AG04450 (cell line): ENCODE results near the gene BRCA2. TPM values are rescaled to one million over a fixed set of nuclear protein-coding genes. Genes with fewer than 3 reads are reported as not detected.
A peak's percentile ranks its signal among the peaks of the same experiment; 100 is the strongest.

Source experiments
- CTCF ChIA-PET: fragments of 300-600, 350-600 bp; formaldehyde crosslinking; extraction: SDS; loops from one replicate; lab custom pipeline; 2022; ENCODE audit warnings: antibody characterized with exemption, inconsistent platforms; lab: Charles Lee
- POLR2A ChIA-PET: fragments of 350-600 bp; formaldehyde crosslinking; extraction: SDS; loops from one replicate; lab custom pipeline; 2021; ENCODE audit warnings: antibody characterized with exemption, inconsistent platforms; lab: Yijun Ruan, JAX
- DNase-seq: peaks from one replicate; pipeline ENCODE4 v3.0.0-alpha.2; 2011; ENCODE audit warnings: low read depth, low spot score
- H3K27ac ChIP-seq: one replicate; pipeline ENCODE4 v1.5.1; 2012; ENCODE audit warnings: low read depth, low read length, control low read depth
- H3K27me3 ChIP-seq: one replicate; pipeline ENCODE4 v1.6.0; 2012; ENCODE audit warnings: low read length; ENCODE audit not compliant: control insufficient read depth, insufficient read depth
- H3K4me3 ChIP-seq: 2 replicates; pipeline ENCODE4 v1.5.1; 2011; ENCODE audit warnings: mild to moderate bottlenecking, low read depth, low read length, control low read depth
- H3K9me3 ChIP-seq: 2 replicates; pipeline ENCODE4 v1.5.1; 2012; ENCODE audit warnings: low read length; ENCODE audit not compliant: control insufficient read depth, insufficient read depth
- CTCF ChIP-seq: IDR thresholded peaks from 2 replicates; pipeline ENCODE4 v1.5.1; 2011; ENCODE audit warnings: low read depth, low read length, control low read depth, inconsistent platforms
- polyA plus RNA-seq: library from polyadenylated mRNA; depleted of rRNA; stranded (reverse); fragments of >200 nt; gene quantifications from 2 replicates; pipeline ENCODE4 v1.2.3, GENCODE V29; 2011

The BRCA2 gene
- polyA plus RNA-seq, 1 experiment, result 0.92 TPM

DNA sequence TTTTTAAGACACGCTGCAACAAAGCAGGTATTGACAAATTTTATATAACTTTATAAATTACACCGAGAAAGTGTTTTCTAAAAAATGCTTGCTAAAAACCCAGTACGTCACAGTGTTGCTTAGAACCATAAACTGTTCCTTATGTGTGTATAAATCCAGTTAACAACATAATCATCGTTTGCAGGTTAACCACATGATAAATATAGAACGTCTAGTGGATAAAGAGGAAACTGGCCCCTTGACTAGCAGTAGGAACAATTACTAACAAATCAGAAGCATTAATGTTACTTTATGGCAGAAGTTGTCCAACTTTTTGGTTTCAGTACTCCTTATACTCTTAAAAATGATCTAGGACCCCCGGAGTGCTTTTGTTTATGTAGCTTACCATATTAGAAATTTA is 1.2 kb downstream of the BRCA2 start:
- Histone ChIP-seq H3K4me3 (peak overlapping the region; percentile 82), H3K9me3 (no peaks in the 10 kb centered on the region; the same call in 1 of the 2 replicates), H3K27ac (no peak overlapping the region), H3K27me3 (no peaks in the 10 kb centered on the region)
- no peak for TF ChIP-seq CTCF
- no peak for DNase-seq
- ChIA-PET CTCF (interaction anchor here (1.1 to 2.6 kb wide), 4 partner anchors 10 to 407 kb away, joined by 3 to 12 read pairs (median 4); no protein-coding TSS in a partner anchor), POLR2A (no interaction called here)

DNA sequence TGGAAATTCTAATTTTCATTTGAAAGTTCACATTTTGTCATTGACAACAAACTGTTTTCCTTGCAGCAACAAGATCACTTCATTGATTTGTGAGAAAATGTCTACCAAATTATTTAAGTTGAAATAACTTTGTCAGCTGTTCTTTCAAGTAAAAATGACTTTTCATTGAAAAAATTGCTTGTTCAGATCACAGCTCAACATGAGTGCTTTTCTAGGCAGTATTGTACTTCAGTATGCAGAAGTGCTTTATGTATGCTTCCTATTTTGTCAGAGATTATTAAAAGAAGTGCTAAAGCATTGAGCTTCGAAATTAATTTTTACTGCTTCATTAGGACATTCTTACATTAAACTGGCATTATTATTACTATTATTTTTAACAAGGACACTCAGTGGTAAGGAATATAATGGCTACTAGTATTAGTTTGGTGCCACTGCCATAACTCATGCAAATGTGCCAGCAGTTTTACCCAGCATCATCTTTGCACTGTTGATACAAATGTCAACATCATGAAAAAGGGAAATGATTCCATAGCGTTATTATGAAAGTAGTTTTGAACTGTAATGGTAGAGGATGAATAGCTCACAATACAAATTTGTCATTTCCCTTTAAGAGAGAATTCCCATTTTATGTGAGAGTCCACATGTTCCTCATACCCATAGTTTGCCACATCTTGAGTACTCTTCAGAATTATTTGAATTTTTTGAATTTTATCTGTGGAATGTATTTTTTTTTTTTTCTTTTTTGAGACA is 2.6 kb downstream of the BRCA2 start:
- CTCF ChIA-PET, result interaction anchor here (0.7 to 2.6 kb wide), 3 partner anchors 72 to 408 kb away, joined by 3 to 15 read pairs (median 5); no protein-coding TSS in a partner anchor
- no peaks in the 10 kb centered on the region for H3K27me3 ChIP-seq
- no peak for TF ChIP-seq CTCF
- POLR2A ChIA-PET, result no interaction called here
- no peak for DNase-seq
- H3K9me3 ChIP-seq, result no peaks in the 10 kb centered on the region; the same call in 1 of the 2 replicates
- no peak overlapping the region for H3K27ac ChIP-seq
- H3K4me3 ChIP-seq, result no peak overlapping the region

DNA sequence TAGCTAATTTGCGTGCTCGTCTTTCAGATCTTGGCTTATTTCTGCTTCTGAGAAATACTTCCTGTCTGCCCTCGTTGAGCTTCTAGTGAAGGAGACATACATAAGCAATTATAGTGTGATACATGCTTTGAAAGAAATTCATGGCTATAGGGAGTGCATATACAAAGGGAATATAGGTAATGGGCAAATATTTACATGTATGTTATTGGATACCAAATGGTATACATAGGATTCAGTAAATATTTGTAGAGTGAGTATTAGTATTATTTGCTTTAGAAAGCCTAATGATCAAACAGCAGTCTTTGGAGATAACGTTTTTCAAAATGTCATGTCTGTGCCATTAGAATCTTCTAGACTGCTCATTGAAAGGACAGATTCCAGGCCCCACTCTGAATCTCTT is 5.2 kb downstream of the BRCA2 start:
- POLR2A ChIA-PET, result no interaction called here
- no peak for TF ChIP-seq CTCF
- CTCF ChIA-PET, result no interaction called here
- Histone ChIP-seq H3K4me3 (no peak overlapping the region), H3K27ac (no peak overlapping the region), H3K9me3 (no peaks in the 10 kb centered on the region; the same call in 1 of the 2 replicates), H3K27me3 (no peaks in the 10 kb centered on the region)
- no peak for DNase-seq

GRCh38 chr13:32323912-32324311 is 8.6 kb downstream of the BRCA2 start:
- no peaks in the 10 kb centered on the region for H3K27me3 ChIP-seq
- CTCF ChIA-PET, result no interaction called here
- no peaks in the 10 kb centered on the region for H3K9me3 ChIP-seq
- POLR2A ChIA-PET, result no interaction called here
- DNase-seq, result no peak
- no peak overlapping the region for H3K27ac ChIP-seq
- TF ChIP-seq CTCF, result no peak
- no peak overlapping the region for H3K4me3 ChIP-seq

DNA sequence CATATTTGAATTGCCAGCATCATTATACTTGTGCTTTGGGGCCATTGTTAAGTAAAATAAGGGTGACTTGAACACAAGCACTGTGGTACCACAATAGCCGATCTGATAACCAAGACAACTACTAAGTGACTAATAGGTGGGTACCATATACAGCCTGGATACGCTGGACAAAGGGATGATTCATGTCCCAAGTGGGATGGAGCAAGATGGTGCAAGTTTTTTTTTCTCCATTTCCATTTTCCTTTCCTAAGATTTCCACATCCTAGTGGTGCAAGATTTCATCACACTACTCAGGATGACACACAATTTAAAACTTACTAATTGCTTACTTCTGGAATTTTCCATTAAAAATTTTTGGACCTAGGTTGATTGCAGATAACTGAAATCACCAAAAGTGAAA is 15.1 kb downstream of the BRCA2 start:
- H3K4me3 ChIP-seq, result no peak overlapping the region
- no peak overlapping the region for H3K27ac ChIP-seq
- CTCF ChIA-PET, result no interaction called here

More for the DNA sequence above, 15.1 kb downstream of the BRCA2 start:
- no peak for TF ChIP-seq CTCF
- H3K9me3 ChIP-seq, result no peaks in the 10 kb centered on the region
- H3K27me3 ChIP-seq, result no peaks in the 10 kb centered on the region
- DNase-seq, result no peak
- POLR2A ChIA-PET, result no interaction called here
